HepG2 (cell line): ENCODE data around the gene NT5DC4. TPM values are rescaled to one million over a fixed set of nuclear protein-coding genes. Genes with fewer than 3 reads are reported as not detected.

ENCODE experiments used
- ATAC-seq: fragments of 200-7000 bp; cut with Tn5 transposase; 3 replicates; pipeline ENCODE4 v1.9.1; 2020; ENCODE audit warnings: mild to moderate bottlenecking, moderate library complexity
- BruUV-seq: library from RNA; stranded (reverse); fragments of 400-500 nt; replicated peaks from 2 replicates; lab custom pipeline; 2021; lab: Mats Ljungman, UMichigan
- CTCF ChIA-PET: fragments of 300-600 bp; formaldehyde crosslinking; extraction: SDS; loops from one replicate; lab custom pipeline; 2021; ENCODE audit warnings: low total read pairs, inconsistent platforms, low intra/inter-chr PET ratio; lab: Yijun Ruan, JAX
- POLR2A ChIA-PET: fragments of 350-600 bp; sonication (Branson Sonifier 250); formaldehyde crosslinking; loops from one replicate; lab custom pipeline; 2020; ENCODE audit warnings: antibody characterized with exemption, inconsistent platforms; lab: Yijun Ruan, JAX
- DNase-seq: peaks from one replicate; pipeline ENCODE4 v3.0.0-alpha.2; 2015; ENCODE audit warnings: low spot score
- FAIRE-seq: peaks from 3 replicates; lab custom pipeline; 2011; peaks lifted over from hg19 to GRCh38; lab: Jason Lieb, UNC
- H2AFZ ChIP-seq: one replicate; pipeline ENCODE4 v1.6.1; 2011; ENCODE audit warnings: low read length, inconsistent platforms
- H3K27ac ChIP-seq: fragments of 300-600 bp; 3 replicates; pipeline ENCODE4 v1.8.0; 2011; ENCODE audit warnings: mixed run types, mild to moderate bottlenecking, mixed read lengths, low read length, inconsistent platforms; ENCODE audit not compliant: insufficient read depth; ENCODE audit errors: extremely low read length
- H3K27me3 ChIP-seq, 2 experiments: fragments of 200-600 bp in 1 of 2; 2 replicates in 1 of 2; 3 replicates in 1 of 2; pipeline versions ENCODE4 v1.6.0 to v1.8.0; 2011; ENCODE audit warnings: low read length in 2 of 2, mild to moderate bottlenecking in 2 of 2, moderate library complexity in 2 of 2, inconsistent platforms in 1 of 2; ENCODE audit not compliant: insufficient read depth in 2 of 2, control insufficient read depth in 1 of 2
- H3K36me3 ChIP-seq, 2 experiments: fragments of 200-600 bp in 1 of 2; replicated peaks in 1 of 2; 2 replicates in 1 of 2; 3 replicates in 1 of 2; pipeline versions ENCODE4 v1.5.1 to v1.8.0; 2011; ENCODE audit warnings: low read length in 2 of 2, inconsistent platforms in 1 of 2; ENCODE audit not compliant: insufficient read depth in 2 of 2, control insufficient read depth in 1 of 2
- H3K4me1 ChIP-seq: 2 replicates; pipeline ENCODE4 v1.5.1; 2012; ENCODE audit warnings: low read length, inconsistent platforms; ENCODE audit not compliant: insufficient read depth
- H3K4me2 ChIP-seq: 2 replicates; pipeline ENCODE4 v1.6.0; 2011; ENCODE audit warnings: low read depth, low read length, inconsistent platforms
- H3K4me3 ChIP-seq, 3 experiments: fragments of 200-600 bp in 1 of 3; sonication (generic), shearing (Covaris generic) in 1 of 3; replicated peaks in 1 of 3; 2 replicates each; pipeline ENCODE4 v1.5.1; 2011 to 2016; ENCODE audit warnings: low read length in 3 of 3, inconsistent platforms in 2 of 3, low read depth in 2 of 3, mild to moderate bottlenecking in 2 of 3, control low read depth in 1 of 3, mixed read lengths in 1 of 3; ENCODE audit not compliant: insufficient read depth in 1 of 3
- H3K79me2 ChIP-seq: one replicate; pipeline ENCODE4 v1.6.1; 2011; ENCODE audit warnings: low read length, inconsistent platforms; ENCODE audit not compliant: insufficient read depth
- H3K9ac ChIP-seq: 2 replicates; pipeline ENCODE4 v1.6.0; 2011; ENCODE audit warnings: mild to moderate bottlenecking, low read depth, low read length, inconsistent platforms; ENCODE audit not compliant: insufficient read depth
- H3K9me3 ChIP-seq: 2 replicates; pipeline ENCODE4 v1.5.1; 2012; ENCODE audit warnings: mild to moderate bottlenecking, low read length
- H4K20me1 ChIP-seq: 2 replicates; pipeline ENCODE4 v1.6.0; 2011; ENCODE audit warnings: inconsistent platforms, mild to moderate bottlenecking, low read length, moderate library complexity; ENCODE audit not compliant: insufficient read depth
- CHCHD3 ChIP-seq: sonication (generic); formaldehyde crosslinking; IDR thresholded peaks from 2 replicates; pipeline ENCODE4 v1.8.0; 2022; ENCODE audit warnings: mild to moderate bottlenecking, missing genetic modification reagents, moderate library complexity
- EP300 ChIP-seq, 3 experiments: sonication (generic) in 1 of 3; formaldehyde crosslinking in 1 of 3; IDR thresholded peaks; 2 replicates each; pipeline versions ENCODE4 v1.5.1 to v1.6.1; 2011 to 2020; ENCODE audit warnings: low read depth in 2 of 3, low read length in 2 of 3, borderline replicate concordance in 1 of 3, improper control_type of control experiment in 1 of 3, mild to moderate bottlenecking in 1 of 3, missing genetic modification reagents in 1 of 3, moderate library complexity in 1 of 3
- KDM4B ChIP-seq: sonication (generic); formaldehyde crosslinking; IDR thresholded peaks from 2 replicates; pipeline ENCODE4 v1.4.0; 2020; ENCODE audit warnings: missing genetic modification reagents
- MAF1 ChIP-seq: sonication (generic); formaldehyde crosslinking; IDR thresholded peaks from 2 replicates; pipeline ENCODE4 v1.5.0; 2020; ENCODE audit warnings: missing genetic modification reagents, borderline replicate concordance
- NCOA1 ChIP-seq: sonication (generic); formaldehyde crosslinking; IDR thresholded peaks from 2 replicates; pipeline ENCODE4 v1.9.0; 2021; ENCODE audit warnings: missing genetic modification reagents
- PHF5A ChIP-seq: IDR thresholded peaks from one replicate; pipeline ENCODE4 v1.6.1; 2018; ENCODE audit warnings: low read depth, missing genetic modification reagents; ENCODE audit not compliant: unreplicated experiment
- REL ChIP-seq: sonication (generic); formaldehyde crosslinking; conservative IDR thresholded peaks from 2 replicates; pipeline ENCODE4 v1.8.0; 2022; ENCODE audit warnings: mild to moderate bottlenecking, missing genetic modification reagents, moderate library complexity
- UBTF ChIP-seq: sonication (generic); formaldehyde crosslinking; IDR thresholded peaks from 2 replicates; pipeline ENCODE4 v1.4.0; 2020; ENCODE audit warnings: mild to moderate bottlenecking, missing genetic modification reagents
- ZBTB46 ChIP-seq: sonication (generic); formaldehyde crosslinking; IDR thresholded peaks from 2 replicates; pipeline ENCODE4 v1.4.0; 2020; ENCODE audit warnings: mild to moderate bottlenecking, missing genetic modification reagents, borderline replicate concordance
- ZFAT ChIP-seq: sonication (generic); formaldehyde crosslinking; conservative IDR thresholded peaks from 2 replicates; pipeline ENCODE4 v1.8.1; 2023; ENCODE audit warnings: missing genetic modification reagents, inconsistent platforms
- ZNF510 ChIP-seq: sonication (generic); formaldehyde crosslinking; IDR thresholded peaks from 2 replicates; pipeline ENCODE4 v1.4.0; 2020; ENCODE audit warnings: low read depth, mild to moderate bottlenecking, missing genetic modification reagents
- ZNF619 ChIP-seq: sonication (generic); formaldehyde crosslinking; IDR thresholded peaks from 2 replicates; pipeline ENCODE4 v1.4.0; 2020; ENCODE audit warnings: mild to moderate bottlenecking, missing genetic modification reagents
- ZNF792 ChIP-seq: IDR thresholded peaks from 2 replicates; pipeline ENCODE4 v1.6.1; 2016
- WGBS: methylation state at CpG from one replicate; pipeline ENCODE4 v1.1.6; 2017; ENCODE audit warnings: low lambda C conversion rate; 5-methylcytosine and 5-hydroxymethylcytosine counted together
- in situ Hi-C: cut with HindIII; loops from 2 replicates; pipeline ENCODE4 v1.10.0; 2017; ENCODE audit warnings: low pct_unique_long_range_greater_than_20kb; ENCODE audit not compliant: extremely low pct_ligation_motif_present
- intact Hi-C: fragments of 100-400 bp; cut with micrococcal nuclease; formaldehyde crosslinking; loops from one replicate; pipeline ENCODE4 v1.10.0; 2022; ENCODE audit not compliant: unreplicated experiment
- polyA plus RNA-seq, 8 experiments: library from polyadenylated mRNA; depleted of rRNA in 3 of 8; stranded (reverse) in 7 of 8; unstranded in 1 of 8; fragments of >200 nt; fragmentation: Illumina TruSeq in 4 of 8; extraction: Trizol in 4 of 8; gene quantifications; 2 replicates each; pipeline versions ENCODE4 v1.2.1 to v1.2.3, GENCODE V29; 2011 to 2016; ENCODE audit warnings: low read depth in 4 of 8, missing spikeins in 1 of 8, mixed read lengths in 1 of 8; ENCODE audit not compliant: insufficient read depth in 1 of 8
- total RNA-seq, 5 experiments: library from RNA; depleted of rRNA; stranded (reverse); fragments of >200 nt; fragmentation: Illumina TruSeq; extraction: Trizol; gene quantifications; 2 replicates each; pipeline ENCODE4 v1.2.3, GENCODE V29; 2016; ENCODE audit warnings: low read depth in 1 of 5
- TF ChIP-seq, protein P1 (sequence below): sonication (generic); formaldehyde crosslinking; IDR thresholded peaks from 2 replicates; pipeline ENCODE4 v1.5.0; 2020; ENCODE audit warnings: mild to moderate bottlenecking, missing genetic modification reagents

The NT5DC4 gene
- total and polyA plus RNA-seq, 2 of the 13 experiments (the other 11 are each of a cell fraction or from before 2014, with no cell fraction given): 0.04 to 4.2 TPM

DNA sequence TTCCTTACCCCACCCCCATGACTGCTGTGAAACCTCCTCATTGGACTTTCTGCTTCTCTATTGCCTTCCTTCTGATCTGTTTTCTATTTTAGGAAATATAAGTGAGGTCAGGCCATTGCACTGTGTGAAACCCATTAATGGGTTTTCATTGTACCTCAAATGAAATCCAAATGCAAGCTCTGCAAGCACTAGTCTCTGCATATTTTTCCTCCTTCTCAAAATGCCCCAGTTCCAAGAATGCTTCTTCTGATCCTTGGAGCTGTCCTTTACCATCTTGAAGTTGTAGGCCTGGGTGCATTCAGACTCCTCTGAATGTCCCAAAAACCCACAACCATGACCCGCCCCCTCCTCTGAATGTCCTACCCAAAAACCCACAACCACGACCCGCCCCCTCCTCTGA lies 55.3 kb downstream of the NT5DC4 start:
- CTCF ChIA-PET: no interaction called here

GRCh38 chr2:112777036-112777435 lies 56.2 kb downstream of the NT5DC4 start:
- H3K9me3 ChIP-seq: no peaks in the 10 kb centered on the region
- ChIA-PET CTCF (no interaction called here), POLR2A (no interaction called here)
- no peak overlapping the region for H3K27ac ChIP-seq
- no peaks in the 10 kb centered on the region for H4K20me1 ChIP-seq
- ATAC-seq: no peak
- BruUV-seq: no TSS peak
- H3K4me2 ChIP-seq: no peak overlapping the region
- in situ Hi-C loops (no loop called here), intact Hi-C loops (no loop called here)
- TF ChIP-seq ZNF510 (CRISPR knock-in tag) (no peak), PHF5A (CRISPR knock-in tag) (no peak), ZNF619 (no peak), ZBTB46 (CRISPR knock-in tag) (no peak), UBTF (CRISPR knock-in tag) (no peak), CHCHD3 (CRISPR knock-in tag) (no peak), REL (CRISPR knock-in tag) (no peak), KDM4B (CRISPR knock-in tag) (no peak), MAF1 (CRISPR knock-in tag) (no peak), ZFAT (no peak)
- TF ChIP-seq, protein P1, sequence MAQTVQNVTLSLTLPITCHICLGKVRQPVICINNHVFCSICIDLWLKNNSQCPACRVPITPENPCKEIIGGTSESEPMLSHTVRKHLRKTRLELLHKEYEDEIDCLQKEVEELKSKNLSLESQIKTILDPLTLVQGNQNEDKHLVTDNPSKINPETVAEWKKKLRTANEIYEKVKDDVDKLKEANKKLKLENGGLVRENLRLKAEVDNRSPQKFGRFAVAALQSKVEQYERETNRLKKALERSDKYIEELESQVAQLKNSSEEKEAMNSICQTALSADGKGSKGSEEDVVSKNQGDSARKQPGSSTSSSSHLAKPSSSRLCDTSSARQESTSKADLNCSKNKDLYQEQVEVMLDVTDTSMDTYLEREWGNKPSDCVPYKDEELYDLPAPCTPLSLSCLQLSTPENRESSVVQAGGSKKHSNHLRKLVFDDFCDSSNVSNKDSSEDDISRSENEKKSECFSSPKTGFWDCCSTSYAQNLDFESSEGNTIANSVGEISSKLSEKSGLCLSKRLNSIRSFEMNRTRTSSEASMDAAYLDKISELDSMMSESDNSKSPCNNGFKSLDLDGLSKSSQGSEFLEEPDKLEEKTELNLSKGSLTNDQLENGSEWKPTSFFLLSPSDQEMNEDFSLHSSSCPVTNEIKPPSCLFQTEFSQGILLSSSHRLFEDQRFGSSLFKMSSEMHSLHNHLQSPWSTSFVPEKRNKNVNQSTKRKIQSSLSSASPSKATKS (CRISPR knock-in tag): no peak
- H3K4me1 ChIP-seq: no peaks in the 10 kb centered on the region
- H3K79me2 ChIP-seq: no peaks in the 10 kb centered on the region
- no peaks in the 10 kb centered on the region for H3K36me3 ChIP-seq
- DNase-seq: no peak
- H3K4me3 ChIP-seq: no peak overlapping the region
- H3K9ac ChIP-seq: no peak overlapping the region
- no peaks in the 10 kb centered on the region for H3K27me3 ChIP-seq
- FAIRE-seq: no peak
- no peak overlapping the region for H2AFZ ChIP-seq

More for the DNA sequence above, 55.3 kb downstream of the NT5DC4 start:
- no TSS peak for BruUV-seq
- Histone ChIP-seq H3K9me3 (no peaks in the 10 kb centered on the region), H2AFZ (no peak overlapping the region), H3K4me1 (no peaks in the 10 kb centered on the region), H3K9ac (no peak overlapping the region), H3K4me2 (no peak overlapping the region), H4K20me1 (no peaks in the 10 kb centered on the region), H3K79me2 (no peaks in the 10 kb centered on the region), H3K4me3 (no peak overlapping the region), H3K27me3 (no peaks in the 10 kb centered on the region), H3K36me3 (no peaks in the 10 kb centered on the region), H3K27ac (no peak overlapping the region)
- ATAC-seq (no peak), FAIRE-seq (no peak), DNase-seq (no peak)
- POLR2A ChIA-PET: no interaction called here
- in situ Hi-C loops (no loop called here), intact Hi-C loops (no loop called here)
- WGBS: 97% methylated on average over 3 of the region's 3 CpGs
- no peak for TF ChIP-seq NCOA1 (CRISPR knock-in tag)
- TF ChIP-seq EP300 (IDR thresholded peaks at IDR 0.05; ENCODE audit: low read depth in 2 of 2, low read length in 2 of 2): no peak
- TF ChIP-seq EP300 (CRISPR knock-in tag; IDR thresholded peaks at IDR 0.05; ENCODE audit: borderline replicate concordance): no peak
- no peak for TF ChIP-seq ZNF792 (CRISPR knock-in tag)
